ENCODE results near the gene MAPK8IP3.

Gene MAPK8IP3

DNA sequence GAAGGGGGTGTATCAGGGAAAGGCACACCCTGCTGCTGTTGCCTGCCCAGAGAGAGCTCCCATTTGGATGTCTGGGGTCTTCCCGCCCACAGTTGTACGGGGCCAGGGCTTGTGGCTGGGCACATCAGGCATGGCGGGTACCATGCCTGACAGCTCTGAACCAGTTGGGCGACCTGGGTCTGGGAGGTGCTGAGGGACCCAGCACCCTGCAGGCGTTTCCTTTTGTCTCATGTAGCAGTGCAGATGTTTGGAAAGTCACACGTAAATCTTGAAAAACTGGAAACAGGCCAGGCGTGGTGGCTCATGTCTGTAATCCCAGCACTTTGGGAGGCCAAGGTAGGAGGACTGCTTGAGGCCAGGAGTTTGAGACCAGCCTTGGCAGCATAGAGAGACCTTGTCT lies 36.3 kb upstream of the MAPK8IP3 start:
- H3K4me3 ChIP-seq (ENCODE audit: low read depth, low read length) = no peak overlapping the region
- TF ChIP-seq CTCF (IDR thresholded peaks at IDR 0.05; ENCODE audit: low read depth, low read length, missing control alignments) = no peak
- in situ Hi-C loops (cut with HindIII; ENCODE audit: low sequenced_read_pairs) = loop anchor here (5.0 kb wide), 1 partner anchor 32 kb away; no protein-coding TSS in a partner anchor
- no peak for DNase-seq (ENCODE audit: low read depth)

DNA sequence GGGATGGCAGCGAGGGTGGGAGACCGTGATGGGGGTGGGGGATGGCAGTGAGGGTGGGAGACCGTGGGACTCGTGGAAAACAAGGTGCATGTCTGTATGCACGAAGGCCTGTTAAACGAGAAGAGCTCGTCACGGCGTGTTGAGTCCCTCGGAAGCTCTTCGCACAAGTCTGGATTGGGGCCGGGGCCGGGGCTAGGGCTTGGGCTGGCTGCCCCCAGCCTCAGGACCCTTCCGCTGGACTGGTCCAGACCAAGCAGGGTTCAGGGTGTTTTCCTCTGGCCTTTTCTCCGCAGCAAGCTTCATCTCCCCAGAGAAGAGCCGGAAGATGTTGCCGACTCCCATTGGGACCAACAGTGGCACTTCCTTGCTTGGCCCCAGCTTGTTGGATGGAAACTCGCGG lies 35.6 kb upstream of the MAPK8IP3 start:
- no peak for TF ChIP-seq CTCF (IDR thresholded peaks at IDR 0.05; ENCODE audit: low read depth, low read length, missing control alignments)
- DNase-seq (ENCODE audit: low read depth) = no peak
- H3K4me3 ChIP-seq (ENCODE audit: low read depth, low read length) = no peak overlapping the region
- in situ Hi-C loops (cut with HindIII; ENCODE audit: low sequenced_read_pairs) = loop anchor here (5.0 kb wide), 1 partner anchor 33 kb away; no protein-coding TSS in a partner anchor

DNA sequence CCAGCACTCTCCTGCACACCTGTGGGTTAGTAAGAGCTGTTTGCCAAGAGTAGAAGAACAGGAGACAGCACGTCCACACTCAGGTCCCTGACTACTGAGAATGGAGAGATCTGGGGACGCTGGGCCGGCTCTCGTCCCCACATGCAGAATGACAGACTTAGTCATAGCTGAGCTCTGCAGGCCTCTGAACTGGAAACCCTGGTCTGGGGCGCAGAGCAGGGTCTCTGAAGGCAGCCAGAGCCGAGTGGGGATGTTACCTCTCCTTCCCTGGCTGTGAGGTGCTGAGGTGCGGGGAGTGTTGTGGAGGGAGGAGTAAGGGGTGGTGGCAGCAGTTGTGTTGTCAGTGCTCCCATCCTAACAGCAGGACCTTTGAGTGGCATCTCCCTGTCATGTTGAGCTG lies 35.1 kb upstream of the MAPK8IP3 start:
- no peak for DNase-seq (ENCODE audit: low read depth)
- in situ Hi-C loops (cut with HindIII; ENCODE audit: low sequenced_read_pairs) = loop anchor here (5.0 kb wide), 1 partner anchor 34 kb away; no protein-coding TSS in a partner anchor
- no peak overlapping the region for H3K4me3 ChIP-seq (ENCODE audit: low read depth, low read length)
- no peak for TF ChIP-seq CTCF (IDR thresholded peaks at IDR 0.05; ENCODE audit: low read depth, low read length, missing control alignments)

- no peak overlapping the region for H3K4me3 ChIP-seq (ENCODE audit: low read depth, low read length)
- no peak for TF ChIP-seq CTCF (IDR thresholded peaks at IDR 0.05; ENCODE audit: low read depth, low read length, missing control alignments)
- DNase-seq (ENCODE audit: low read depth) = no peak
- in situ Hi-C loops (cut with HindIII; ENCODE audit: low sequenced_read_pairs) = loop anchor here (5.0 kb wide), 1 partner anchor 36 kb away; no protein-coding TSS in a partner anchor
Measured at GRCh38 chr16:1673424-1674151, 32.4 kb upstream of the MAPK8IP3 start.

DNA sequence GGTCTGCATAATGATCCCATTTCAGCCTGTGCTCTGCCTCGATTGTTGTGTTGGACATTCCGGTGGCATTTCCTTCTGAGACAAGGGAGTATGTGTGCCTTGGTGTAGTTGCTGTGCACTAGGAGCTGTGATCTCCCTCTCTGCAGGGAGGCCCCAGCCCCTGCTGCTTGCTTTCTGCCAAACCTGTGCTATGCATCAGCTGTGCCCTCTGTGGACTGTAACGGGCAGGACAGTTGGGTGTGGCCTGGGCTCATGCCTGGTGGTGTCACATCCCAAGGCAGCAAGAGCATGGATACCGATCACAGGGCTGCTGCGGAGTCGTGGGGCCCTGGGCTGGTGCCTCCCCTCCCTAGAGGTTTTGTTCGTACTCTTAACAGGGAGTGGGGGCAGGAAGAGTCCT lies 31.7 kb upstream of the MAPK8IP3 start:
- in situ Hi-C loops (cut with HindIII; ENCODE audit: low sequenced_read_pairs) = loop anchor here (5.0 kb wide), 1 partner anchor 37 kb away; no protein-coding TSS in a partner anchor
- H3K4me3 ChIP-seq (ENCODE audit: low read depth, low read length) = no peak overlapping the region
- no peak for DNase-seq (ENCODE audit: low read depth)
- TF ChIP-seq CTCF (IDR thresholded peaks at IDR 0.05; ENCODE audit: low read depth, low read length, missing control alignments) = no peak

DNA sequence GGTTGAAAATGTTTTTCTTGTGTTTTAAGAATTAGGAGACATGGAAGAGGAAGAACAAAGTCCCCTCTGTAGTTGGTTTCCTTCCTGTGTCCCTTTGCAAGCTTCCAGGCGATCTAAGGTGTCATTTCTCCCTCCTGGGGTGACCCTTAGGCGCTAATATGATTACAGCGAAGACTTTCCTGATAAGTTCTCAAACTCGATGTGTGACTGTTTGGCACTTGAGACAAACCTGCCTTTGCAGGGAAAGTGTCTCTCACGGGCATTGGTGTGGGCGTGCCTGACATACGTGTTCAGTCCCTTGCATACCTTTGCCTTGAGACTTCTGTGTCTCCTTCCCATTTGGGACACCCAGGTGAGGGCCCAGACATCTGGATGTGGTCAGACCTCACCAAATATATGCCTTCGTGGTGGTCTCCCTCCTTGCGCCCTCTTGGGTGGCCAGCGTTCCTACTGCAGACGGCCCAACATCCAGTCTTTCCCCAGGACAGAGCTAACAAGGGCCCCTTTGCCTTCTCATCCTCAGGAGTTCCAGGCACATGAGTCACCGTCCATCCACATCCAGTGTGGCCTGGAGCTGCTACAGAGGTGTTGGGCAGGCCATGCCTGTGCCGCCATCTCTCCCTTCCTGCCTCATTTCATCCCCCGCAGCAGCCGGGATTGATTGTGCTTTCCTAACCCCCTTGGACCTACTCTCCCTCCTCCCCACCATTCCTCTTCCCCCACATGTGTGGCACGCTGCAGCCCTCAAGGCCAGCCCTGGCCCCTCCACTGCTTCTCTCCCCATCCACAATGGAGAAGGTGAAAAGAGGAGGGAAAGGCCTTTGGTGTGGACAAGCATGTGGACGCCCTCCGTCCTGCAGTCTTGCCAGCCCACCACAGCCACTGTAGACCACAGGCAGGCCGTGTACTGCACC lies 31.0 kb upstream of the MAPK8IP3 start:
- in situ Hi-C loops (cut with HindIII; ENCODE audit: low sequenced_read_pairs) = loop anchor here (5.0 kb wide), 1 partner anchor 38 kb away; no protein-coding TSS in a partner anchor
- DNase-seq (ENCODE audit: low read depth) = no peak
- H3K4me3 ChIP-seq (ENCODE audit: low read depth, low read length) = no peak overlapping the region
- TF ChIP-seq CTCF (IDR thresholded peaks at IDR 0.05; ENCODE audit: low read depth, low read length, missing control alignments) = no peak
